HG03025 (cell line): ENCODE data around the gene HLA-DPA1.
A peak's percentile ranks its signal among the peaks of the same experiment; 100 is the strongest.

Source experiments
- ATAC-seq: cut with Tn5 transposase; IDR thresholded peaks from one replicate; pipeline ENCODE4 v1.9.1; 2021; ENCODE audit warnings: mild to moderate bottlenecking, moderate library complexity; ENCODE audit not compliant: unreplicated experiment, low FRiP score

The HLA-DPA1 gene

DNA sequence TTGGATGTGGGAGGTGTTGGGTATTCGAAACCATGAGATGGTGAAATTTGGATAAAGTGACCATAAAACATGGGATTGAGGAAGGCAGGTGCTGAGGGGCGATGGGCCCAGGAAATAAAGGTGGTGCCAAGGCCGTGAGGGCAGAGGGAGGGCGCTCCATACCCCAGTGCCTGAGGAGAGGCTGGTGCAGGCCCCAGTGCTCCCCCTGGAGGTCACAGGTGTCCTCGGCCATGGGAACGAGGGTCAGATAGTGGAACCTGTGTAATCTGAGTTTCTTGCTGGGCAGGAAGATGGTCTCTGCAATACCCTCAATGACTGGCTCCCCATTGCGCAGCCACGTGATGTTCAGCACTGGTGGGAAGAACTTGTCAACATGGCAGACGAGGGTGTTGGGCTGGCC is 18.5 kb upstream of the HLA-DPA1 start:
- ATAC-seq, result no peak

DNA sequence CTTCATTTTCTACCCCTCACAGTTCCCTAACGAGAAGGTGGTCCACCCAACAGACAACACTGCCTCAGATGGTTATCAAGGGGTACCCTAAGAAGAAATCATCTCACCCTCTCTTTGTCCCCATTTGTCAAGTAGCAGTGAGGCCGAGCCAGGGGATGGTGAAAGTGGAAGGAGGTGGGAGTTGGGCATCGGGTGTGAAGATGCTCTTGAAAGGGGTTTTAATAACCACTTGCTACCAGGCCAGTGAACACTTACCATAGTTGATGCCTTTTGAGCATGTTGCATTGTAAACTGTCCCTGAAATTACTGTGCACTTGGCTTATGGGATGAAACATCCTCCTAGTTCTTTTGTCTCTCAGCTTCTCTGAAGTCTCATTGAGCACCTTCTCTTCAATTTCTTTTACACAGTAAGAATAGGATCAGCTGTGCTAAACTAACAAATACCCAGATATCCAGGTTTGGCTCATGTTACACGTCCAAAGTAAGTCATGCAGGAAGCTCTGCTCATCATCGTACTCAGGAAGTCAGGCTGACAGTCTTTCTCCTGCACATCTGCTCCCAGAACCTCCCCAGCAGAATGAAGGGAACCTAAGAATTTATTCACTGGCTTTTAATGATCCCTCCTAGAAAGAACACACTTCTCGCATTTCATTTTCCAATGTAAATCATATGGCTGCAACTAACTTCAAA is 15.6 kb upstream of the HLA-DPA1 start:
- ATAC-seq, result no peak

DNA sequence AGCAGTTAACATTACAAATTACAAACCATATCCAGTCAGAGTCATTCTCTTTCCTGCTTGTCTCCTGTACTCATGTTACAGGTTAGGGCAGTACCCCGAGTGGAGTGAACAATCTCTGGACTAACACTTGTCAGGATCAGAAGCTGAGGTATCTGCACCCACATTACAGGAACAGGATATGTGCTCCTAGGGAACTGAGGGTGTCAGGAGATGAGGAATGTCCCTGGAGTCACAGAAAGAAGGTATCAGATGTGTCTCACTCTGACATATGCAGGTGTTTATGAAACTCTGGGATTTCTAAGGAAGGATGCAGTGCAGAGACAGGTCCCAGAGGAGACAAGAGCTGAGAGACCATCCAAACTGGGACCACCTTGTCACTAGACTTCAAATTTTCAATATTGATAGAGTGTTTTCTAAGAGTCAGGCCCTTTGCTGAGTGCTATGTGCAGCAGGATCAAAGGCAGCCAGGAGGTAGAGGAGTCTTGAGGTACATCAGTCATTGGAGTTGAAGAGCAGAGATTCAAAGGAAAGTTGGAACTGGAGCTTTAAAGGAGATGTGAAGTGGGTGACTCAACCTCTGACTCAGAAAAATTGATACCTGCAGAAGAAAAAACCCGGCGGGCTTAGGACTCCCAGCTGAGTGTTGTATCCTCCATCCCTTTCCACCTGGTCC is 14.9 kb upstream of the HLA-DPA1 start:
- no peak for ATAC-seq

DNA sequence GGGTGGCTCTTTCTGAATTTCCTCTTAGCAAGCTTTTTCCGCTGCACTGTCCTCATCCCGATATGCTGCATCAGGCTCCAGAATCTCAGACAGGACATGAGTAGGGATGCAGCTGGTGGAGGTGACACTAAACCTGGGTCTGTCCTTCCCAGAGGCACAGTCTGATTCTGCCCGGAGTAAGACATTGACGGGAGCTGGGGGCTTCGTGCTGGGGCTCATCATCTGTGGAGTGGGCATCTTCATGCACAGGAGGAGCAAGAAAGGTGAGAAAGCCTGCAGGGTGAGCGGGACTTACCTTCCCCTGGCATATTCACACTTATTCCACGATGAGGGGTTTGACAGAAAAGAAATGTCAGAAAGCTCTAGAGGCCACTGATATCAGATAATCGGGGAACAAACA is 12.2 kb upstream of the HLA-DPA1 start:
- no peak for ATAC-seq

DNA sequence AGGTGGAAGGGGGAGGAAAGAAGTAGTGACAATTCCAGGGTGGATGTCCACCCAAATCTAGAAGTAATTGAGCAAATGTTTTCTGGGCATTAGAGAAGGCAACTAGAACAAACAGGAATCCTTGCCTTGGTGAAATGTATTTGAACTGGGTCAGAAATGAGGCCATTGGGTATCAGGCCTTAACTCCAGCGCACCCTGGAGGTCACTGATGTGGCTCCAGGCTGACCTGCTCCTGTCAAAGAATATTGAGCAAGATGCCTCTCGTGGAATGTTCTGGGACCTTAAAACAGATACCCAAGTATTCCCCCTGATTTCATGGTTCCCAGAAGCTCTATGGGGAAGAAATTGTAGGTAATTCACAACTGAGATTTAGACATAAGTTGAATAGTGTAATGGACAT is 9.3 kb upstream of the HLA-DPA1 start:
- ATAC-seq, result no peak

DNA sequence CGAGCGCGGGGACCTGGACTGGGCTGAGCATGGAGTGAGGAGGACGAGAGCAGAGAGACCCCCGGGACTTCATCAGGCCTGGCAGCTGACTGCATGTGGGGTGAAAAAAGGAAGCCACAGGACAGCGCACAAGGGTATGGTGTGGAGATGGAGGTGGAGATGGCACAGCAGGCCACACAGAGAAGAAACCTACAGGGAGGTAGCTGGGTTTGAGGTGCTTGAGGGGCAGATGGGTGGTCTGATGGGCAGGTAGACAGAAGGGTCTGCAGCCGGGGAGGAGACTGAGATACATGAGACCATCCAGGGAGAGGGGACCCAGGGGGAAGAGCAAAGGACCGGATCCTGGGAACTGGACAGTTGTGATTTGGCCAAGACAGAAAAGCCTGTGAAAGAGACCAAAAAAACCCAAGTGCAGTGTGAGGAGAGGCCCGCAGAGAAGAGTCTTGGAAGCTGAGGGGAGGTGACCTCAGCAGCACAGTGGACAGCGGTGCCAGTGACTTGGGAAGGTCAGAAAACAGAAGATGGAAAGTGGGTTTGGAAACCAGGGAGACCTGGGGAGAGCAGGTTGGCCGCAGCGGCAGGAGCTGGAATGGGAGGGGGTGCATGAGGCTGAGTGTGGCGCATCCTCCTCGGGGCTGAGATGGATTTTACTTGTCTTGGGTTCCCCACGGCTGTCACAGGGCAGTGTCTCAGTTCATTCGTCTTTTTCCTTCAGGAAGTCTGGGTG is 7.8 kb upstream of the HLA-DPA1 start:
- no peak for ATAC-seq

DNA sequence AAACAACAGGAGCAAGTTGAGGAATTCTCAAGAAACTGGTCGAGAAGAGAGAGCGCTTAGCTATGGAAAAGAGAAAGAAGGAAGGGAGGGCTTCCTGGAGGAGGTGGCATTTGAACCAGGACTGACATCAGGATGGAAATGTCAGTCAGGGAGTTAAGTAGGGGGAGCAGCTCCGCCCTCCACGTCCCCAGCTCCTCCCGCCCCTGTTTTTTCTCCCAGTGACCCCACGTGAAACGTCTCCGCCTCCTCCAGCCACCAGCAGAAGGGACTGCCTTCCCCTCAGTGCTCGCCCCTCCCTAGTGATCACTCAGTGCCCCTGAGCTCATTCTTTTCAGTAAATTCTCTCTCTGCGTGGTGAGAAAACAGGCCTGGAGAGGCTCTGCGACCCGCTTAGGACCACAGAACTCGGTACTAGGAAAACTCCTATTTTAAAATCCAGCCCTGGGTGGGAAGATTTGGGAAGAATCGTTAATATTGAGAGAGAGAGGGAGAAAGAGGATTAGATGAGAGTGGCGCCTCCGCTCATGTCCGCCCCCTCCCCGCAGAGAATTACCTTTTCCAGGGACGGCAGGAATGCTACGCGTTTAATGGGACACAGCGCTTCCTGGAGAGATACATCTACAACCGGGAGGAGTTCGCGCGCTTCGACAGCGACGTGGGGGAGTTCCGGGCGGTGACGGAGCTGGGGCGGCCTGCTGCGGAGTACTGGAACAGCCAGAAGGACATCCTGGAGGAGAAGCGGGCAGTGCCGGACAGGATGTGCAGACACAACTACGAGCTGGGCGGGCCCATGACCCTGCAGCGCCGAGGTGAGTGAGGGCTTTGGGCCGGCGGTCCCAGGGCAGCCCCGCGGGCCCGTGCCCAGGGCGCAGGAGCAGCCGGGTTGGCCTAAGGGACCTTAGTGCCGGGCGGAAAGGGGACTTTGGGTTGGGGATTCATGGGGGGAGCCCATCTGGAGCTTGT is 7.0 kb upstream of the HLA-DPA1 start:
- ATAC-seq, result no peak

DNA sequence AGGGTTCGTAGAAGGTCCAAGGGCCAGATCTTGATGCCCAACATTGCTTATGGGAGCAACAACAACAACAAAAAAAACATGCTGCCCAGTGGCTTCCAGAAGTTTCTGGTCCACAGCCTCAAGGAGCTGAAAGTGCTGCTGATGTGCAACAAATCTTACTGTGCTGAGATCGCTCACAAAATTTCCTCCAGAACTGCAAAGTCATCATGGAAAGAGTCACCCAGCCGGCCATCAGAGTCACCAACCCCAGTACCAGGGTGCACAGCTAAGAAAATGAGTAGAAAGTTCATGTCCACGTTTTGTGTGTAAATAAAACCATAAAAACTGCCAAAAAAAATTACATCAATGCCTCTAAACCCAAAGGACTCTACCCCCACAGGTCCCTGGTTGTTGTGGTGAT is 6.1 kb upstream of the HLA-DPA1 start:
- no peak for ATAC-seq

DNA sequence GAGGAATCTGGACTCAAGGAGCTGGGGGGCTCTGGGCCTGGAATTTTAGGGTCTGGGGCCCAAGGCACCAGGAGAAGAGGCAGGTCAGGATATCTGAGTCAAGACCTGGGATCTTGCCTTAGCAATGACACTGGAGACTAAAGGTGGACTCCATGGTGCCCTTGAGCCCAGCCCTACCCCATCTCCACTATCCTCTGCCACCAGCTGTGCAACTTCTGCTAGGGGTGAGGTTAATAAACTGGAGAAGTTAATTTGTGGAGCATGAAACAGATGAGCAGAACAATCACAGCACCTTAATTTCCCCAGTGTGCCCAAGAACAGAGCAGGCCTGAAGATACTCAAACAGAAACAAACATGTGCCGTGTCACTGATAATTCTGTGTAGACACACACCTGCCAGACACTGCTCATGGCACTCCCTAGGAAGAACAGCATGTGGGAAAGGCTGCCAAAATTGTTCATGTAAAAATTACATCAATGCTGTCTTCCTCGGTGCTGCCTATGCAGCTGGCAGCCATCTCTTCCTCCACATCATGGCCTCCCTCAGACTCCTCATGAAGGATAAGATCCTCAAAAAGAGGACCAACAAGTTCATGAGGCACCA is 5.6 kb upstream of the HLA-DPA1 start:
- no peak for ATAC-seq

DNA sequence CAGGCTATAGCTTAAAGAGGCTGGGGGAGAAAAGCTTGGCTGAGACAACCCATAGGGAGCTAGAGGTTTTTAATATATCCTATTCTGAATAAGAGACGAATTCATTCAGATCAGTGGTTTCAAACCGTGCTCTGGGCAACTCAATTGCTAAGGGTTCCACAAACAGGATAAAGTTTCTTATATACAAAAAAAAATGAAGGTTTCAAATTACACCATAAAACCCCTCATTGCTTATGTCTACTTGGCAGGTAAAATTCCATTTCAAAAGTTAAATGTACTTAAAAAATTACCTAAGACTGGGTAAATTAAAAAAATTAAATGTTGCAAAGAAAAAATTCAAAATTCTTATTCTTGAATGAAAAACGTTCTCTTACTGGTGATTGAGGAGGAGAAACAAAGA is 5.0 kb upstream of the HLA-DPA1 start:
- ATAC-seq, result no peak

DNA sequence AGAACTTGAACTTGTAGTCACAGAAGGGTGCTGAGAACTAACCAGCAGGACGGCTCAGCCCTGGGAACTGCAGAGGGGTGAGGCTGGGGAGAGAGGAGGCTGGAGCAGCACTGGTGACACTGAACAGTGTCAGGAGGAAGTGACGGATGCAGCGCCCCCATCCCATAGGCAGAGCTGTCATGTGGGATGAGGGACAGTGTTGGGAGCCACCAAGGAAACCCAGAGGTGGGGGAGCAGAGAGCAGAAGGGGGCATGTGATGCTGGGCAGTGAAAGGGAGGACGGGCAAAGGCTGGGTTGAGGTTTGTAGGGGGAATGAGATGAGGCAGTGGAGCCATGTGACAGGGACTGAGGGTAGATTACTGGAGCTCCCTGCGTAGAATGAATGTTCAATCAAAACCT is 4.5 kb upstream of the HLA-DPA1 start:
- ATAC-seq, result no peak

DNA sequence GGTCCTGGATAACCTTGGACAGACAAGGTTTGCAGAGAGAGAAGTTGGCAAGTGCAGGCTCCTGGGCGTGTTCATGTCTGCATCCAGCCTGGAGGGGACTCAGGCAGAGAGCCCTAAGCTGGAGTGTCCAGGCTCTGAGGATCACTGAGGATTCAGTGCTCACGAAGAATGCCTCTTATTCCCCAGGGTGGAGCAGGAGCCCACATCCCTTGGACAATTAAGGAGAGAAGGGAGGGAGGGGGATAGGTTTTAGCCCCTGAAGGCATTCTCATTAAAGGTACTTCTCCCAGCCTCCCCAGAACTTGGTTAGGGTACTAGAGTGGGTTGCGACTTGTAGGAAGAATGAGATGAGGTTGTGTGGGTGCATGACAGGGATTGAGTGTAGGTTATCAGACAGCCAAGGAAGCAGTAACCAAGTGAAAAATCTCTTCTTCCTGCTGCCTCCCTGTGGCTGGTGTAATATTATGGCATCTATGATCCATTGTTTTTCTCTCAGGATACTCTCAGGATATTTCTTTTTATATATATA is 3.0 kb upstream of the HLA-DPA1 start:
- ATAC-seq, result no peak

DNA sequence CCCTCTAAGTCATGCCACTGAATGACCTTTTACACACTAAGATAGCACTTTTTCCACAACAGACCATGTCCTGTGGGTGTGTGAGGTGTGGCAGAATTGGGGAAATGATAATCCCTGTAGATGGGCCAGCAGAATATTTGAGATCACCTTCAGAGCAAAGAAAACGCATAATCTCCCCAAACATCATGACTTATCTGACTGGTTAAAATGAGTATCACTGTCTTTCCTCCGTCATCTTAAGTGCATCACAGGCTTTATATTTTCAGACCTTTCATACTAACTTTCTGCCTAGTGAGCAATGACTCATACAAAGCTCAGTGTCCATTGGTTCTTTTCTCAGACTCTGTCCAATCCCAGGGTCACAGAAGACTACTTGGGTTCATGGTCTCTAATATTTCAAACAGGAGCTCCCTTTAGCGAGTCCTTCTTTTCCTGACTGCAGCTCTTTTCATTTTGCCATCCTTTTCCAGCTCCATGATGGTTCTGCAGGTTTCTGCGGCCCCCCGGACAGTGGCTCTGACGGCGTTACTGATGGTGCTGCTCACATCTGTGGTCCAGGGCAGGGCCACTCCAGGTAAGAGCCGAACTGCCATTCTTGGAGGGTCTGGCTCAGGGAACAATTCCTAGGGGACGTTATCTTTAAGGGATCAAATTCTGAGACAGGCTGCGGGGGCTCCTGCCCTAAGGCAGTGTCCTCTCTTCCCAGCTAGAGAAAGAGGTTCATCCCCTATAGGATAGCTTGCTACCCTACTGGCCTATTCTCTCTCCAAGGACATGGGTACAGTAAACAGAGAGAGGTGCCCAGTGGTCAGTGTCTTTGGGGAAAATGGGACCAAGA is 2.3 kb upstream of the HLA-DPA1 start, which contains the start of gene HLA-DPB1:
HLA-DPB1 (plus strand) TSS at position 423 of the 838 bp plus-strand sequence; CDS start at position 475, 52 bp downstream.
- peak; percentile 74 for ATAC-seq

DNA sequence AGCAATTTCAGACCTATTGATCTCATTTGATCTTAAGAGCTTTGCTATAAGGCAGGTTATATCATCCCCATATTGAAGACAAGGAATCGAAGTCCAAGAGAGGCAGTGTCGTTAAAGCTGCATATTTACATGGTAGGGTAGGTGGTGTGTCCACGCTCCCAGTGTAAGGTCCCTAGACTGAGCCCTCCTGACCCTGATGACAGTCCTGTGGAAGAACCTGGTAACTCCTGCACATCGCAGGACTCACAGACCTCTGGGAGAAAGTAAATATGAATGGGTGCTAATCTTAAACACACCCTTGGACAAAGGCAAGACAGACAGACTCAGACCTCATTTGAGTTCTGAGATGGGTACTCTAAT is 1.7 kb upstream of the HLA-DPA1 start:
- ATAC-seq, result no peak

DNA sequence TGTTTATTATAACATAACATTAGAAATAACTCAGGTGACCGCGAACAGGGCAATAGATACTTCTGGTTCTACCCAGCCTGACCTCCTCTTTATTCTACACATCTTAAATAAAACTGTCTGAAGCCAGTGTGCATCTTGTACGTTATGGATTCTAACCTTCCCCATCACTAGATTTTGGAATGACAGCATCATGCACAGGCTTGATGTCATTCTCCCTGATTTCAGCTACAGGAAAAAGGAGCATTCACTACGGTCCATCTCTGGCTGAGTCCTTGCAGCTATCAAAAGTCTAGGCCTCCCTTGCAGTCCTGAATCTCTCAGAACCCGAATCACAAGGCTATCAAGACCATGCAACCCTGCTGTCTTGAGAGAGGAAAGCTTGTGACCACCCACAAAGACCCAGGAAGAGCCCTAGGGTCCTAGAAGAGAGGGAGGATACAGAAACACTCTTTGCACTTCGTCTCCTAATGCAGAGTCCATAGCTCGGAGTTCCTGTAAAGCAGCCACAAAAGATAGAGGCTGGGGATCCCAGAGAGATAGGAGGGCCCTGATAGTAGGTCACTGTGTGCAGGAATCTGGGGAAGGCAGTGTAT is 845 bp downstream of the HLA-DPA1 start:
- ATAC-seq, result no peak

DNA sequence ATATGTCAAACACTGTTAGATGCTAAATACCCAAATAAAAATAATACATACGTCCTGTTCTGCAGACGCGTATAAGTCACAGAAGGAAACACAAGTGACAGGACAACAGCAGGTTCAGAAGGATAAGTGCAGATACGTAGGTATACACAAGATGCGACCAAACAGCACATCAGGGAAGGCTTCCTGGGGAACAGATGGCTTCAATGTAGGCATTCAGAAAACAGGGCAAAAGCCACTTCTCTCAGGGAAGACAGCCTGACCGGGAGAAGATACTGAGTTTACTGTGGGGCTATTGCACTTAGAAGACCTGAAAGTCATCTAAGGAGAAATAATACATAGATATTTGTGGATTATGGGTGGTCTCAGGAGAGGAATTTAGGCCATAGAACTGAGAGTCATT is 1.9 kb downstream of the HLA-DPA1 start:
- no peak for ATAC-seq

DNA sequence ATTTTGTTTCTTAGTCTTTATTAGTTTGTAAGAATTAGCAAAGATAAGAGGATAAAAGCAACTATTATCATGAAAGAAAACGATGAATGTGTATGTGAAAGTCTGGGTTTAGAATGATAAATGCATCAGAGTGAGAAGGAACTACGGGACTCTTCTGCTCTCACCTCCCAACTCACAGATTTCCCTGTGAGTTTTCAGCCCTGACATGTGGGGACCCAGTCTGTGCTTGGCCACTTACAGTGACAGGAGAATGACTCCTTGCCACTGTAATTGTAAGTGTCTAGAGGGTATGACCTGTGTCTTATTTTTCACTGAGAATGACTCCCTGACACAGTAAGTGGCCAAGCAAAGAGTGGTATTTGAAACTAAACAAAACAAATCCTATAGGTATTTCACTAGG is 2.5 kb downstream of the HLA-DPA1 start:
- ATAC-seq, result no peak

DNA sequence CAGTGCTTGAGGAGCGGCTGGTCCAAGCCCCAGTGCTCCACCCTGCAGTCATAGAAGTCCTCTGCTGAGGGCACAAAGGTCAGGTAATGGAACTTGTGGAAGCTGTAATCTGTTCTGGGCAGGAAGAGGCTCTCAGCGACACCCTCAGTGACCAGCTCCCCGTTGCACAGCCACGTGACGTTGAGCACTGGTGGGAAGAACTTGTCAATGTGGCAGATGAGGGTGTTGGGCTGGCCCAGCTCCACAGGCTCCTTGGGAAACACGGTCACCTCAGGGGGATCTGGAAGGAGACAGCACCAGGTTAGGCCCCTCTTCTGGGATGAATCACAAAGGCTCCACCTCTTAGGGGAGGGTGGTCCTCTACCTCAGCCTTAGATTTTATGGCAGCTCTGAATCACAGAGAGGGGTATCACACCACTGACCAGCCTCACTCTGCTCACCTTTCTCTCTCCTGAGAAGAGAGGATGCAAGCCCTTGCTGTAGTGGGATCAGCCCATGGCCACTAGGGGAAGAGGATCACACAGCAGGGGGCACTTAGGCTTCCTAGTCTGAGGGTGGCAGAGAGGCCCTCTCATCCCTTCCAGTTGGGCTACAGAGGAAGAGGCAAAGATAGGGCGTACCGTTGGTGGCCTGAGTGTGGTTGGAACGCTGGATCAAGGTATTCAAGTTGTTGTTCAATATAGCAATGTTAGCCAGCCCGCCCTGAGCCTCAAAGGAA is 4.3 kb downstream of the HLA-DPA1 start:
- no peak for ATAC-seq
